Renal pelvis (tissue), 4 donors: Measurements from ENCODE around the gene SGCG. TPM values are rescaled to one million over a fixed set of nuclear protein-coding genes. Genes with fewer than 3 reads are reported as not detected.
"Not testable (repeated sequence)": the region's sequence is repeated elsewhere in the genome, so short reads cannot be mapped to it uniquely, and the experiment has no call there.

Experiments used
- DNase-seq: peaks from one replicate; pipeline ENCODE4 v3.0.0-alpha.2; 2013
- polyA plus RNA-seq, 3 donors: library from polyadenylated mRNA; unstranded; fragments of 120-200 nt; gene quantifications; one replicate each; pipeline ENCODE4 v1.2.1, GENCODE V29; 2013; ENCODE audit not compliant: insufficient read length in 3 of 3

SGCG gene
- polyA plus RNA-seq, 3 donors = 4.3 to 5.4 (median 4.4) TPM

DNA sequence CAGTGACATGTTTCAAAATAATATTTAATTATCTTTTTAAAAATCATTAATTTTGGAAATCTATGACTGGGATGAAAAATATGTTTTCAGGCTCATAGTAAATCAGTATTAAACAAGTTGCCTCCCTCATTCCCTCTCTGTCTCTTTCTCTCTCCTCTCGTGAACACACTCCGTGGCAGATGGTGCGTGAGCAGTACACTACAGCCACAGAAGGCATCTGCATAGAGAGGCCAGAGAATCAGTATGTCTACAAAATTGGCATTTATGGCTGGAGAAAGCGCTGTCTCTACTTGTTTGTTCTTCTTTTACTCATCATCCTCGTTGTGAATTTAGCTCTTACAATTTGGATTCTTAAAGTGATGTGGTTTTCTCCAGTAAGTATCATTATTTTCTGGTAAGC lies 22.7 kb downstream of the SGCG start:
- DNase-seq = no peak

DNA sequence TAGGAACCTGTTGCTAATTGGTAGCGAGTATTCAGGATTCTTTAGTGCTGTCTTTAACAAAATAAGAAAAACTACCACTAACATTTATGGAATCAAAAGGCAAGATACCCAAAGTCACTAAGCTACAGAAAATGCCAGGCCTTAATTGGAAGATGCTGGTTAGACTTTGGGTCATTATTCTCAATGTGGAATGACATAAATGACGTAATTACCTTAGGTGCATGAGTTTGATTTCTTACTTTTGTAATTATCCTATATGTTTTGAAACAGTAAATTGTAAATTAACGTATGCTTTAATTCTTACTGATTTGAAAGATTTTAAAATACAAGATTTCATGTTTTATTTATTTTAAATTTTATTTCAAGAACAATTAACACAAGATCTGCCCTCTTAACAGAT lies 25.0 kb downstream of the SGCG start:
- no peak for DNase-seq

DNA sequence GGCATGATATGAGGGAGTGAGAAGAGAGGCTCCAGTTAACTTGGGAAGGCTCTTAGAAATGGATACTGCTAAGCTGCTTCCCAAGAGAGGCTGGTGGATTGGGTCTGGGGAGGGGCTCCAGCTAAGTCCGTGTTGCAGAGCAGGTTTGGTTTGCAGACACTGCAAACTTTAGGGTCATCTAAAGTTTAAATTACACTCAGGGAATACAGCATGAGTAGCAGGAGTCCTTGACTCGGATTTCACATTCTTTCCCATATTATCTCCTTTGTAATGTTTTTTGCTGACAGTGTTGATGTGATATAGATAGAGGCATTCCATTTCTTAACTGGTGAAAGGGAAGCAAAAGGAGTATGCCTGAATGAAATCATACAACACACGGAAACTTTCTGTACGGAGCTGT lies 31.9 kb downstream of the SGCG start:
- peak; percentile 21 for DNase-seq

DNA sequence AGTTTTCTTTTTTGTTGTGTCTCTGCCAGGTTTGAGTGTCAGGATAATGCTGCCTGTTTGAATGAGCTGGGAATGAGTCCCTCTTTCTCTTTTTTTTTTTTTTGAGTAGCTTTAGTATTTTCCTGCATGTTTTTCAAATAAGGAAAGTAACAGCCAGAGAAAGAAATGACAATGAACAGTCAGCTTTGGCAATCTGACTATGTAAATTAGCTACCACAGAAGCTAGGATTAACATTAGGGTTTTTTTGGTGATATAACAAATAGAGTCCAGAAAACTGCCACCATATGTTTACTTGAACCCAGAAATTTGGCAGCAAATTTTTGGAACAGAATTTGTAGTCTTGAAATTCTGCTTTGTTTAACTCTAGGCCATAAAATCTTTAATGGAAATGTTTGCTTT lies 50.5 kb downstream of the SGCG start:
- no peak for DNase-seq

GRCh38 chr13:23235994-23236393 lies 55.2 kb downstream of the SGCG start:
- DNase-seq = no peak

DNA sequence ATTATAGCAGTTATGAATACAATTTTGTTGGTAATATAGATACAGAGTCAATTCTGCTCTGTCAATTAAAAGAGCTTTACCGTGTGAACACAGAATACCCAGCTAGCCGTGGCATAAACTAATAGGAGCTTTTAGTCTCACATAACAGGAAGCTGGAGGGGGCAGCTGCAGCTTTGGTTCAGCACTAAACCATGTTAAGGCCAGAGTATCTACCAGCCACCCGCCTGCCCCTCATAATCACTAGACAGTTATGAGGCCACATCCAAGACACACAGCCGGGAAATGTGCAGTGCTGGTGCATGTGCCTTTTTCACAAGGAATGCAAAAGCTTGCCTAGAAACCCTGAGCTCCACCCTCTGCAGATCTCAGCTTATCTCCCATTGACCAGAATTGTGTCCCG lies 62.3 kb downstream of the SGCG start:
- DNase-seq = no peak

- not testable (repeated sequence) for DNase-seq
These were observed 67.6 kb downstream of the SGCG start for GRCh38 chr13:23248410-23248809.

DNA sequence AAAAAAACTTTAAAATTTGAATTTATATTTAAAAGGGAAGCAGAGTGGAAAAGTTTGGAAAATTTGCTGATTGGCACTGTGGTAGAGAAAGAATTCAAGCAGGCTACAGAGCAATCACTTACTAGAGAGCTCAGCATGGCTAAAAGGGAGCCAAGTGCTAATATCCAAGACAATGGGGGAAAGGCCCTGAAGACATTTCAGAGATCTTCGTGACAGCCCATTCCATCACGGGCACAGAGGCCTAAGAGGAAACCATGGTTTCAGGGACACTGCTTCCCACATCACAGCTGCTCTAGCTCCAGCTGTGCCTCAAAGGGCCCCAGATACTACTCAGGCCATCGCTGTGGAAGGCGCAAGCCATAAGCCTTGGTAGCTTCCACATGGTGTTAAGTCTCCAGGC lies 73.7 kb downstream of the SGCG start:
- no peak for DNase-seq

DNA sequence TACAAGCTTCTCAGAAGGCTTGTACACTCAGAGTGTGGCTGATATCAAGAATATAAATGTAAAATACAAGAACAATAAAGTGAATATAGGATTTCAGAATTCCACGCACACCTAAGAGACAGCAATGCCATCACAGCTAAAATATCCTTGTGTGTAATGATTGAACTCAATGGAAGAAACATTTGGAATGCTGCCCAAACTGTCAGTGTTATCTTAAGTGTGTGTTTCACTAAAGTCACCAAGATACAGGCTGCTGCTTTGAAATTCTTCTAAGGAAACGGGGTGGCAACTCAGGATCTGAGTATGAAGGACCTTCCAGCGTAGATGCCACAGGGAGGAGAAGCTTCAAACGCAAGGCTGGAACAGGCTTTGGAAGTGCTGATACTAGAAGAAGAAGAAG lies 86.8 kb downstream of the SGCG start:
- no peak for DNase-seq

DNA sequence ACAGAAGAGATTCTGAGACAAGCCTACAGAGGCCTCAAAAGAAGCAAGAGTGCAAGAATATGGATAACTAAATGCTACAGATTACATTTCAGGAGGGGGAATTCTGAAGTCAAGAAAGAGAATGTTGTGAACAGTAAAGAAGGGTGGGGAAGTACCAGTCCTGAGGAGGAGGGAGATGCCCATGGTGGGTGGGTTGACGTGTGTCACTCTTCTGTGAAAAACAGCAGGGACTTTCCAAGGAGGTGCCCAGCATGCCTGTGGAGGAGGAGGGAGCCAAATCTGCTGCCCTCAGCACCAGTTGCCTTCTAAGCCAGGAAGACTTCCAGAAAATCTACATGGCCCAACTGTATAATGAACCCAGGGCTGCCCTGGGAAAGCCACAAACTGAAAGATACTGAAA lies 87.7 kb downstream of the SGCG start:
- no peak for DNase-seq

GRCh38 chr13:23271331-23271730 lies 90.6 kb downstream of the SGCG start:
- DNase-seq = no peak

- DNase-seq = no peak
These were observed 92.7 kb downstream of the SGCG start for GRCh38 chr13:23273498-23273897.

DNA sequence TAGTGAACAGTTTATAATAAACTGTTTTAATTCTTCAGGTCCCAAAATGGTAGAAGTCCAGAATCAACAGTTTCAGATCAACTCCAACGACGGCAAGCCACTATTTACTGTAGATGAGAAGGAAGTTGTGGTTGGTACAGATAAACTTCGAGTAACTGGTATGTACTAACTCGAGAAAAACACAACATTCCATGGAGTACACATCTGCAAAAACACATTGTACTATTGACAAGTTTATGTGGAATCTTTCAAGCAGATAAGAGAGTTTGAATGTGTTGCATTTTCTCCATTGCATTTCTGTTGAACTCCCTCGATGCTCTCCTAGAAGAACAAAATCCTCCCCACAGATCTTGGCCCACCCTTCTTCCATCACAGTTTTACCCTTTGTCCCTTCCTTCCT lies 98.5 kb downstream of the SGCG start:
- no peak for DNase-seq

DNA sequence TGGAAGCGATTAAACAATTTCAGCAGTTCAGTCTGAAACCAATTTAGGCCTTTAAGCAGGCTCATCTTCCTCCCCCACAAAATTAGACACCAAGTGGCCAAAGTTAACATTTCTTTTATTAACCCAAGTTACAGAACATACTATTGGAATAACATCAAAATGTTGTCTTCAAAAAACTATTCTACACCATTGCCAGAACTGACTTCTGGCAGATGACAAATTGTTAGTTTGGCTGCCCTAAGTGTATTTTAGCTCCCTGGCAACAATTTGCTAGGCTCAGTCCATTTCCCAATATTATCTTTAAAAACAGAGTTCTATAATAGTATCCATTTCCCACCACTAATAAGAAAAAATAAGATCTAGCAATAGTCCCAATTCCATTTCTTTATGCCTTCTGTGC lies 107.8 kb downstream of the SGCG start:
- DNase-seq = no peak

DNA sequence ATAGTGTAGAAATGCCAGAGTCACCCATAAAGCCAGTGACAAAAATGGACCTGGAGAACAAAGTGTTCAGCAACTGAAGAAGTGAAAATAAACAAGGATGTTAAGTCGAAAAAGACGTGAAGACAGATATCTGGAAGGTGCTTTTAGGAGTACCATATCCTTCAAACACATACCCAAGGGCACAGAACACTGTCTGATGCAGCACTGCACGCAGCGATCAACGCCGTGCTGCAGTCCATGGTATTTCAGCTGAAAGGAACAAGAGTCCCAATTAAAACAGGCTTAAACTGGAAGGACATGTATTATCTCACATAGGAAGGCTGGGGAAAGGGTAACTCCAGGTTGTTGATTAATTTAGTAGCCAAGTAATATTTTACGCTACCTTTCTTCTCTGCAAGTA lies 108.2 kb downstream of the SGCG start:
- DNase-seq = no peak

- DNase-seq = no peak
These were observed 109.2 kb downstream of the SGCG start for GRCh38 chr13:23289917-23290357.

GRCh38 chr13:23292586-23292985 lies 111.8 kb downstream of the SGCG start:
- no peak for DNase-seq

DNA sequence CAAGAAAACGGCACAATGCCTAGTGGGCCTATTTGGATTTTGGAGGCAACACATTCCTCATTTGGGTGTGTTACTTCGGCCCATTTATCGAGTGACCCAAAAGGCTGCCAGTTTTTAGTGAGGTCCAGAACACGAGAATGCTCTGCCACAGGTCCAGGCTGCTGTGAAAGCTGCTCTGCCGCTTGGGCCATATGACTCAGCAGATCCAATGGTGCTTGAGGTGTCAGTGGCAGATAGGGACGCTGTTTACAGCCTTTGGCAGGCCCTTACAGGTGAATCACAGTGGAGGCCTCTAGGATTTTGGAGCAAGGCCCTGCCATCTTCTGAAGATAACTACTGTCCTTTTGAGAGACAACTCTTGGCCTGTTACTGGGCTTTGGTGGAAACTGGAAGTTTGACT lies 134.1 kb downstream of the SGCG start:
- DNase-seq = not testable (repeated sequence)

- DNase-seq = no peak
These were observed 139.1 kb downstream of the SGCG start for GRCh38 chr13:23319883-23320224.

DNA sequence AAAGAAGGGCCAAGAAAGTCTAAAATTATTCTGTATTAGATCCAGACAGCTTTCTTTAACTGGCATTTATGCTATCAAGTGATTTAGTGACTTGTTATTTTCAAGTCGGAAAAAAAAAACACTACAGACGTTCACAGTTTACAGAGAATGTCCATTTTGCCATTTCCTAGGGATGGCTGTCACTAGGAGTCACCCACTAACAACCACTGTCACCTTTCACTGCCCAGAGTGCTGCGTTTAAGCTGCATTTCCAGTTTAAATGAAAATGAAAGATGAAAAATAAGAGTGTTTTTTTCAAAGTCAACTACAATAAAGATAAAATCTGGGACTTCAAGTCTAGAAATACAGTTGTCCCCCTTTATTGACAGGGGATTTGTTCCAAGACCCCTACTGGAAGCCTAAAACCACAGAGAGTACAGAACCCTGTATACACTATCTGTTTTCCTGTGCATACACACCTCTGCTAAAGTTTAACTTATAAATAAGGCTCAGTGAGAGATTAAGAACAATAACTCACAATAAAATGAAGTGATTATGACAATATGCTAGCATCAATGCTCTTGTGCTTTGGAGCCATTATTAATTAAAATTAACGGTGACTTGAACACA lies 140.3 kb downstream of the SGCG start:
- DNase-seq = no peak

GRCh38 chr13:23321535-23322241 lies 140.9 kb downstream of the SGCG start:
- DNase-seq = no peak

- no peak for DNase-seq
These were observed 141.9 kb downstream of the SGCG start for GRCh38 chr13:23322353-23323336.
